SK-N-MC (cell line): ENCODE results near the gene ZNF460.

ENCODE experiments used
- EZH2 ChIP-seq: fragments of 200-600 bp; sonication (generic); IDR thresholded peaks from one replicate; pipeline ENCODE4 v1.6.1; 2017; ENCODE audit warnings: antibody characterized with exemption
- POLR2AphosphoS5 ChIP-seq: IDR thresholded peaks from 2 replicates; pipeline ENCODE4 v1.6.1; 2012; ENCODE audit warnings: mild to moderate bottlenecking, low read depth, low read length, borderline replicate concordance

GRCh38 chr19:57273014-57273413 is 7.3 kb upstream of the ZNF460 start:
- TF ChIP-seq POLR2AphosphoS5, result no peak
- TF ChIP-seq EZH2, result no peak
